Small intestine (tissue), 7 donors: Measurements from ENCODE around the gene SIRT5. TPM values are rescaled to one million over a fixed set of nuclear protein-coding genes. Genes with fewer than 3 reads are reported as not detected.

Experiments
- DNase-seq, 2 donors: peaks; one replicate each; pipeline versions ENCODE4 v3.0.0 to v3.0.0-alpha.2; 2013
- FAIRE-seq: peaks from 2 replicates; lab custom pipeline; 2012; peaks lifted over from hg19 to GRCh38; lab: Jason Lieb, UNC
- H3K27ac ChIP-seq, 3 donors: one replicate each; pipeline ENCODE4 v1.5.1; 2013; ENCODE audit warnings: low read length in 2 of 3, mild to moderate bottlenecking in 2 of 3, control low read depth in 1 of 3, inconsistent platforms in 1 of 3, low read depth in 1 of 3, moderate library complexity in 1 of 3
- H3K27me3 ChIP-seq, 3 donors: one replicate each; pipeline ENCODE4 v1.6.1; 2013; ENCODE audit warnings: low read length in 3 of 3, inconsistent platforms in 1 of 3; ENCODE audit not compliant: control insufficient read depth in 3 of 3, insufficient read depth in 3 of 3
- H3K36me3 ChIP-seq, 3 donors: one replicate each; pipeline ENCODE4 v1.6.1; 2013; ENCODE audit warnings: low read length in 3 of 3, inconsistent platforms in 1 of 3, low read depth in 1 of 3, mild to moderate bottlenecking in 1 of 3, moderate library complexity in 1 of 3; ENCODE audit not compliant: control insufficient read depth in 3 of 3, insufficient read depth in 2 of 3
- H3K4me1 ChIP-seq, 3 donors: one replicate each; pipeline ENCODE4 v1.6.1; 2013; ENCODE audit warnings: low read length in 2 of 3, inconsistent platforms in 1 of 3, low read depth in 1 of 3, mild to moderate bottlenecking in 1 of 3, moderate library complexity in 1 of 3; ENCODE audit not compliant: control insufficient read depth in 3 of 3, insufficient read depth in 2 of 3
- H3K4me3 ChIP-seq, 3 donors: one replicate each; pipeline ENCODE4 v1.5.1; 2013; ENCODE audit warnings: low read length in 3 of 3, control low read depth in 1 of 3, inconsistent platforms in 1 of 3, low read depth in 1 of 3, mild to moderate bottlenecking in 1 of 3, moderate library complexity in 1 of 3
- H3K9me3 ChIP-seq, 2 donors: one replicate each; pipeline ENCODE4 v1.6.1; 2013; ENCODE audit warnings: low read depth in 1 of 2, low read length in 1 of 2; ENCODE audit not compliant: control insufficient read depth in 2 of 2, insufficient read depth in 1 of 2
- WGBS, 3 donors: extraction: QIAGEN DNeasy Blood & Tissue Kit; methylation state at CpG; one replicate each; pipeline ENCODE4 v1.1.7; 2013; 5-methylcytosine and 5-hydroxymethylcytosine counted together
- polyA plus RNA-seq, 4 donors: library from polyadenylated mRNA; stranded (reverse) in 3 of 4; unstranded in 1 of 4; fragments of 200-250 nt in 3 of 4; fragments of 120-200 nt in 1 of 4; gene quantifications; one replicate each; pipeline versions ENCODE4 v1.2.1 to v1.2.3, GENCODE V29; 2013
- donor health status: healthy with polysubstance abuse.
- donor health status: control.
- donor health status: control.
- donor health status: Bipolar disorder and iron deficiency.
- donor health status: healthy.

The SIRT5 gene
- polyA plus RNA-seq, 4 donors, result 7.5 to 14.1 (median 8.9) TPM

GRCh38 chr6:13559251-13559650 lies 15.2 kb upstream of the SIRT5 start:
- H3K9me3 ChIP-seq, result no peaks in the 10 kb centered on the region
- no peak overlapping the region for H3K4me3 ChIP-seq
- peaks cover 0 to 5% (median 0%) of the 10 kb centered on the region in 3 donors for H3K27me3 ChIP-seq
- no peak overlapping the region for H3K27ac ChIP-seq
- 17 to 47% (median 27%) methylated on average over 3 of the region's 3 CpGs for WGBS, 3 donors
- H3K4me1 ChIP-seq, result no peaks in the 10 kb centered on the region
- no peaks in the 10 kb centered on the region for H3K36me3 ChIP-seq
- FAIRE-seq (no peak), DNase-seq (no peak)

DNA sequence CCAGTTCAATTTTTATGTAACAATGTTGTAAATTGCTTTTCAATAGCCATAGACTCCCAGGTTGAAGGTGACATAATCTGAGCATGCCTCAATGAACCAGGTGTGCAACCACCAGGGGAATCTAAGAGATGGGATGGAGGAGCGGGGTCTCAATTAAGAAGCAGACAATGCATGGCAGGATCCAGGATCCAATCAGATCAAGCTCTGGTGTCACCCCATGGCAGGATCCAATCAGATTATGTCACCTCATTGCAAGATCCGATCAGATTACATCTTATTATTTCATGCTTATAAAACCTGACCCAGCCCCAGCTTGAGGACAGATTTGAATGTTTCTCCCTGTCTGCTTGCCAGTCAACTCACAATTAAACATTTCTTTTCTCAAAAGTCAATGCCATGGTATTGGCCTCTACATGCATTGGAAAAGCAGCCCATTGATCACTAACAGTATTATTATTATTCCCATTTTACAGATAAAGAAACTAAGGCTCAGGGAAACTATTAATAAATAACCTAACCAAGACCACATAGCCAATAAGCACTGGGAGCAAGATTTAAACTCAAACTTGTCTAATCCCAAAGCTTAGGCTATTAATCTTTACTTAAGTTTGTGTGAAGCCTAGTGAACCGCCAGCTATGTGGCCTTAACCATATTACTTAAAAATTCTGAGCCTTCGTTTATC lies 14.3 kb upstream of the SIRT5 start:
- DNase-seq (no peak), FAIRE-seq (no peak)
- Histone ChIP-seq H3K4me1 (no peaks in the 10 kb centered on the region), H3K36me3 (no peaks in the 10 kb centered on the region), H3K27me3 (peaks cover 0 to 2% (median 0%) of the 10 kb centered on the region in 3 donors), H3K9me3 (no peaks in the 10 kb centered on the region), H3K4me3 (no peak overlapping the region), H3K27ac (no peak overlapping the region)
- 91 to 94% (median 94%) methylated on average over 4 of the region's 4 CpGs for WGBS, 3 donors

DNA sequence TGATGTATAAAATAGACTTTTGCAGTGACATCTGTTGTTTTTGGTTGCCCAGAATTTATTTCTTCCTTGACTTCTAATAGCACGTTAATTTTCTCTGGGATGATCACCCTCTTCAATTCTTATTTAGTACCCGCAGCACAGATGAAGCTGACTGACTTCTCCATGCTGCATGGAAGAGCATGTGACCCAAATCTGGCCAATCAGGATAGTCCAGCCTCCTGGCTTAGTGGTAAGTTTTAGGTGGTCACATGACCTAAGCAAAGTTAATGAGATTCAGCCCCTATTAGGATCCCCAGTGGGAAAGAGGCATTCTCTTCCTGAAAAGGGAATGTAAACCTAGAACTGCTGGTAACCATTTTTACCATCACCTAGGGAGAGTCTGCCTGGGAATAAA lies 13.8 kb upstream of the SIRT5 start:
- Histone ChIP-seq H3K4me1 (no peaks in the 10 kb centered on the region), H3K36me3 (no peaks in the 10 kb centered on the region), H3K27ac (no peak overlapping the region), H3K9me3 (no peaks in the 10 kb centered on the region), H3K4me3 (no peak overlapping the region), H3K27me3 (peaks cover 0 to 2% (median 0%) of the 10 kb centered on the region in 3 donors)
- FAIRE-seq (no peak), DNase-seq (no peak)
- 90 to 97% (median 91%) methylated on average over 2 of the region's 2 CpGs for WGBS, 3 donors

DNA sequence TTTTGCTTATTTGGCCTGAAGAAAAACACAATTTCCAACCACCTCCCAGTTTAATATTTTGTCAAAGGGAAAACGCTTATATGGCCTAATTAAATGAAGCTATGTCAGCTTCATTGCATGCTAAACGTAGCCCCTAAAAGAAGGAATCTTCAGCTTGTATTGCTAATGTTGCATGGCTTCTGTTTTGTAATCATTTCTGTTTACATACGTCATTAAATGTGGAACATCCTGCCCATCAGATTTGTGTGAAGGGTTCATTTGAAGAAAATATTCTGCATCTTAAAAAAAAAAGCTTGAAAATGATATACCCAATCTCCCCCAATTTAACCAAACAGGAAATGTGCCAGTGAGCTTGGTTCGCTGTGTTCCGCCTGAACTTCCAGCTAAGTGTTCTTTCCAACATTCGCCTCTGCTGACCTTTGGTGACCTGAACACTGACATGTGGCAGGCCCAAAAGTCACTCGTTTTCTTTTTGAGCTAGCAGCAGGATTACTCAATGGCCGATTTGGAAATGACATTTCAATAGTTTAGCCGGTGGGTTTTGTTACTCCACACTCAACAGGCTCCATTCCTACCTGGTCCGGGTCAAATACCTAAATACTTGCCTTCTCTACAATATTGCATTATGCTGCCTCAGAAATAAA lies 12.7 kb upstream of the SIRT5 start:
- Histone ChIP-seq H3K4me3 (no peak overlapping the region), H3K4me1 (no peaks in the 10 kb centered on the region), H3K27me3 (peaks cover 0 to 2% (median 0%) of the 10 kb centered on the region in 3 donors), H3K9me3 (no peaks in the 10 kb centered on the region), H3K36me3 (no peaks in the 10 kb centered on the region), H3K27ac (no peak overlapping the region)
- WGBS, 3 donors, result 77 to 89% (median 82%) methylated on average over 10 of the region's 10 CpGs
- DNase-seq (no peak), FAIRE-seq (no peak)

DNA sequence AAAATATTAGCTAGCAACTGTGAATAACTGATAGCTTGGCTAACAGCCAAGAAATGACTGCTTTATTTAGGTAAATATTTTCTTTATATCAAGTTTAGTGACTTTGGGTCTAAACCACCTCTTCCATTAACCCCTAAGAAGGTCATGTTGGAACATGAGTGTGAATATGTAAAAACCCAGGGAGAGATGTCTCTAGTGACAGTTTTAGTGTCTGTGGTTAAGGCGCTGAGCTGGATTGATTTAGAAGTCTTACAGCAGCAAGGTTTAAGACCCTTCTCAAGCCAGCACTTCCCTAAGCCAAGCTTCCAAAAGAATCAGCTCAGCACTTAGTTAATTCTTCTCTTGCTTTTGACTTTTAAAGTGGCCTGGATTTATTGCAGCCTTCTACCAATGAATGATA lies 11.4 kb upstream of the SIRT5 start:
- Histone ChIP-seq H3K27ac (no peak overlapping the region), H3K27me3 (peaks cover 0 to 2% (median 0%) of the 10 kb centered on the region in 3 donors), H3K36me3 (no peaks in the 10 kb centered on the region), H3K9me3 (no peaks in the 10 kb centered on the region), H3K4me3 (no peak overlapping the region), H3K4me1 (no peaks in the 10 kb centered on the region)
- WGBS, 3 donors, result 83 to 100% (median 88%) methylated on average over 1 of the region's 1 CpG
- no peak for DNase-seq
- FAIRE-seq, result no peak

DNA sequence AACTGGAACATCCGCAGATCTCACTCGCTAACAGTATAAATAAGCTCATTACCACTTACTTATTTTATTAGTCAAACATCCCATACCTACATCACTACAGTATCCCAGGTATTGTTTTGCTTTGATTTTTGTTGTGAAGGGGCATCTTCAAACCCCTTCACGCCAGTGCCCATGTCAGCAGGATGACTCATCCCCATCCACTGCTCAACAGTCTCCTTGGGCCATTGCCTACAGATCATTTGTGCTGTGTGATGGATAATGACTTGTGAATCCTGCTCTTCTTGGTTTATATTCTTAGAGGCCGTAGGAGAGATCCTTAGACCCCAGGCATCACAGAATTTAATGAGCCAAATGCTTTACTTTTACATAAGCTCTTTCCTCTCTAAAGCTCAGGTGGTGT lies 8.5 kb upstream of the SIRT5 start:
- DNase-seq, result no peak
- Histone ChIP-seq H3K4me1 (no peaks in the 10 kb centered on the region), H3K36me3 (no peaks in the 10 kb centered on the region), H3K27ac (no peak overlapping the region), H3K4me3 (no peak overlapping the region), H3K27me3 (peaks cover 0 to 2% (median 0%) of the 10 kb centered on the region in 3 donors), H3K9me3 (no peaks in the 10 kb centered on the region)
- FAIRE-seq, result no peak
- 92 to 94% (median 93%) methylated on average over 4 of the region's 4 CpGs for WGBS, 3 donors

- Histone ChIP-seq H3K4me1 (no peaks in the 10 kb centered on the region), H3K9me3 (no peaks in the 10 kb centered on the region), H3K36me3 (no peaks in the 10 kb centered on the region), H3K4me3 (no peak overlapping the region), H3K27me3 (peaks cover 0 to 2% (median 0%) of the 10 kb centered on the region in 3 donors), H3K27ac (no peak overlapping the region)
- no peak for DNase-seq
- FAIRE-seq, result no peak
- WGBS, 3 donors, result 88 to 98% (median 91%) methylated on average over 3 of the region's 3 CpGs
Observed at GRCh38 chr6:13566500-13566899, 7.9 kb upstream of the SIRT5 start.

DNA sequence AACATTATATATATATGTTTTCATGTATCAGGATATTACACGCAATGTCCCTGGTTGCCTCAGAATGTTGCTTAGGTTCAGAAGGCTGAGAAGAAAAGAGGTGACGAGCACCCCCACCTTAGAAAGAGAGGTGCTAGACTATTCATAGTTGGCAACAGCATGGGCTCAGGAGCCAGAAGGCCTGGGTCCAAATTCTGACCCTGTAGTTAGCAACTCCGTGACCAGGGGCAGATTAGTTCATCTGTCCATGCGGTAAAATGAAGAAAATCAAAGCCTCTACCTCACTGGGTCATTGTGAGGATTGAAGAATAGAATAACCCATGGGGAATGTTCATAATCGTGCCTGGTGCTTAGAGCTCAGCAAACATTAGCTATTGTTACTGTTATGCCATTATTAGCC lies 5.4 kb upstream of the SIRT5 start:
- FAIRE-seq, result no peak

More for the DNA sequence above, 5.4 kb upstream of the SIRT5 start:
- H3K4me1 ChIP-seq, result peaks cover 0 to 3% (median 0%) of the 10 kb centered on the region in 3 donors
- no peak overlapping the region for H3K27ac ChIP-seq
- H3K36me3 ChIP-seq, result no peaks in the 10 kb centered on the region
- no peak for DNase-seq
- no peak overlapping the region for H3K4me3 ChIP-seq
- H3K27me3 ChIP-seq, result no peaks in the 10 kb centered on the region
- H3K9me3 ChIP-seq, result no peaks in the 10 kb centered on the region
- WGBS, 3 donors, result 81 to 91% (median 83%) methylated on average over 5 of the region's 5 CpGs
